GM23338 (cell line): ENCODE data around the gene XPNPEP2. TPM values are rescaled to one million over a fixed set of nuclear protein-coding genes. Genes with fewer than 3 reads are reported as not detected.

ENCODE experiments used
- ATAC-seq: fragments of 200-7000 bp; cut with Tn5 transposase; 3 replicates; pipeline ENCODE4 v1.9.1; 2020
- DNase-seq: peaks from one replicate; pipeline ENCODE4 v3.0.0-alpha.2; 2015; ENCODE audit warnings: low spot score
- H2AFZ ChIP-seq: fragments of 200-600 bp; sonication (generic); 2 replicates; pipeline ENCODE4 v1.8.0; 2016; ENCODE audit warnings: antibody characterized with exemption, mild to moderate bottlenecking, moderate library complexity
- H3F3A ChIP-seq: fragments of 200-600 bp; sonication (generic); replicated peaks from 2 replicates; pipeline ENCODE4 v1.8.0; 2017; ENCODE audit warnings: antibody characterized with exemption, mixed run types, low read depth
- H3K27ac ChIP-seq: fragments of 200-600 bp; sonication (generic); 2 replicates; pipeline ENCODE4 v1.6.1; 2016; ENCODE audit warnings: low read depth
- H3K27me3 ChIP-seq: fragments of 200-600 bp; sonication (generic); 2 replicates; pipeline ENCODE4 v1.8.0; 2016; ENCODE audit warnings: mild to moderate bottlenecking, mixed run types, moderate library complexity; ENCODE audit not compliant: insufficient read depth
- H3K36me3 ChIP-seq: fragments of 200-600 bp; sonication (generic); 2 replicates; pipeline ENCODE4 v1.8.0; 2016; ENCODE audit warnings: mild to moderate bottlenecking; ENCODE audit not compliant: insufficient read depth
- H3K4me1 ChIP-seq: fragments of 200-600 bp; sonication (generic); 2 replicates; pipeline ENCODE4 v1.8.0; 2016; ENCODE audit warnings: mild to moderate bottlenecking, moderate library complexity; ENCODE audit not compliant: insufficient read depth
- H3K4me2 ChIP-seq: fragments of 200-600 bp; sonication (generic); 2 replicates; pipeline ENCODE4 v1.7.1; 2017; ENCODE audit warnings: mixed run types
- H3K4me3 ChIP-seq: fragments of 200-600 bp; sonication (generic); 2 replicates; pipeline ENCODE4 v1.6.1; 2016; ENCODE audit warnings: mixed run types
- H3K79me2 ChIP-seq: fragments of 200-600 bp; sonication (generic); replicated peaks from 2 replicates; pipeline ENCODE4 v1.8.0; 2017; ENCODE audit warnings: mild to moderate bottlenecking; ENCODE audit not compliant: insufficient read depth
- H3K9me2 ChIP-seq: fragments of 200-600 bp; sonication (generic); 2 replicates; pipeline ENCODE4 v1.8.0; 2017; ENCODE audit not compliant: insufficient read depth
- H4K20me1 ChIP-seq: fragments of 200-600 bp; sonication (generic); replicated peaks from 2 replicates; pipeline ENCODE4 v1.8.0; 2017; ENCODE audit warnings: mild to moderate bottlenecking; ENCODE audit not compliant: insufficient read depth
- H3K27ac Mint-ChIP-seq: 2 replicates; pipeline ENCODE4 v1.8.0; 2020; ENCODE audit warnings: inconsistent platforms, mild to moderate bottlenecking, moderate library complexity, mixed read lengths
- H3K27me3 Mint-ChIP-seq: 3 replicates; pipeline ENCODE4 v1.8.0; 2022; ENCODE audit warnings: low read depth, mild to moderate bottlenecking, moderate library complexity, mixed read lengths, inconsistent platforms; ENCODE audit not compliant: insufficient read depth, poor library complexity
- H3K36me3 Mint-ChIP-seq: 3 replicates; pipeline ENCODE4 v1.8.0; 2021; ENCODE audit warnings: low read depth, mild to moderate bottlenecking, inconsistent platforms, moderate library complexity, mixed read lengths
- H3K4me1 Mint-ChIP-seq: 3 replicates; pipeline ENCODE4 v1.8.0; 2020; ENCODE audit warnings: mild to moderate bottlenecking, inconsistent platforms, mixed read lengths
- H3K4me3 Mint-ChIP-seq: 3 replicates; pipeline ENCODE4 v1.8.0; 2021; ENCODE audit warnings: moderate library complexity, mild to moderate bottlenecking, inconsistent platforms, mixed read lengths
- H3K9me3 Mint-ChIP-seq: 3 replicates; pipeline ENCODE4 v1.8.0; 2020; ENCODE audit warnings: moderate library complexity, mild to moderate bottlenecking, inconsistent platforms, mixed read lengths
- EZH2 ChIP-seq: fragments of 200-600 bp; sonication (generic); IDR thresholded peaks from one replicate; pipeline ENCODE4 v1.8.0; 2017; ENCODE audit warnings: antibody characterized with exemption, mild to moderate bottlenecking, low read depth; ENCODE audit not compliant: unreplicated experiment
- JUNB ChIP-seq: IDR thresholded peaks from one replicate; pipeline ENCODE4 v1.6.1; 2016; ENCODE audit warnings: antibody characterized with exemption; ENCODE audit not compliant: unreplicated experiment
- NANOG ChIP-seq: IDR thresholded peaks from 2 replicates; pipeline ENCODE4 v1.6.1; 2016; ENCODE audit warnings: antibody characterized with exemption, borderline replicate concordance
- POLR2AphosphoS5 ChIP-seq: IDR thresholded peaks from 2 replicates; pipeline ENCODE4 v1.6.1; 2016; ENCODE audit warnings: antibody characterized with exemption, low read depth
- polyA plus RNA-seq: library from polyadenylated mRNA; unstranded; fragments of >200 nt; fragmentation: Nextera tagmentation; extraction: Ambion mirVana; gene quantifications from 2 replicates; pipeline ENCODE4 v1.2.1, GENCODE V29; 2016
- total RNA-seq: library from RNA; depleted of rRNA; stranded (reverse); fragments of >200 nt; shearing (Covaris generic); gene quantifications from 2 replicates; pipeline ENCODE4 v1.2.3, GENCODE V29; 2014
- TF ChIP-seq, protein P1 (sequence below): fragments of 250-450 bp; sonication (Bioruptor Pico); IDR thresholded peaks from 2 replicates; pipeline ENCODE4 v1.5.0; 2020; ENCODE audit warnings: mild to moderate bottlenecking, moderate library complexity
- TF ChIP-seq, protein P2 (sequence below): IDR thresholded peaks from one replicate; pipeline ENCODE4 v1.6.1; 2018; ENCODE audit warnings: antibody characterized with exemption; ENCODE audit not compliant: unreplicated experiment

Gene XPNPEP2
- total and polyA plus RNA-seq, 2 experiments from 2014 or later, result not detected

DNA sequence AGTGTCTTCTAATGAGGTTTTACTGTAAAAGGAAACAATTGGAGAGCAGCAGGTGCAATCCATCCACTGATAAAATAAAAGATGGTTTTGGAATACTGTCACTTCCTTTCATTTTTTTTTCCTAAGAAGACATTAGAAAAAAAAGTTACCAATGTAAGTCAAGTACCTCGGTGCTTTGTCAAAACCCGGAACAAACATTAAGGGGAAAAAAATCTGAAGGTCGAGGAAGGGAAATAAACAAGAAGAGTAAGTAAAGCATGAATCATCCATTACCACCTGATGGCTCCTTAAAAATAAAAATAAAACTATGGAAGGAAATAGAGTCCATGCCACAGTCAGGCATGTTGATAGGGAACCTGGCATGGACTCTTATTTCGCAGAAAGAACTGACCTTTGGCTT lies 15.3 kb upstream of the XPNPEP2 start (continued):
- TF ChIP-seq, protein P1, sequence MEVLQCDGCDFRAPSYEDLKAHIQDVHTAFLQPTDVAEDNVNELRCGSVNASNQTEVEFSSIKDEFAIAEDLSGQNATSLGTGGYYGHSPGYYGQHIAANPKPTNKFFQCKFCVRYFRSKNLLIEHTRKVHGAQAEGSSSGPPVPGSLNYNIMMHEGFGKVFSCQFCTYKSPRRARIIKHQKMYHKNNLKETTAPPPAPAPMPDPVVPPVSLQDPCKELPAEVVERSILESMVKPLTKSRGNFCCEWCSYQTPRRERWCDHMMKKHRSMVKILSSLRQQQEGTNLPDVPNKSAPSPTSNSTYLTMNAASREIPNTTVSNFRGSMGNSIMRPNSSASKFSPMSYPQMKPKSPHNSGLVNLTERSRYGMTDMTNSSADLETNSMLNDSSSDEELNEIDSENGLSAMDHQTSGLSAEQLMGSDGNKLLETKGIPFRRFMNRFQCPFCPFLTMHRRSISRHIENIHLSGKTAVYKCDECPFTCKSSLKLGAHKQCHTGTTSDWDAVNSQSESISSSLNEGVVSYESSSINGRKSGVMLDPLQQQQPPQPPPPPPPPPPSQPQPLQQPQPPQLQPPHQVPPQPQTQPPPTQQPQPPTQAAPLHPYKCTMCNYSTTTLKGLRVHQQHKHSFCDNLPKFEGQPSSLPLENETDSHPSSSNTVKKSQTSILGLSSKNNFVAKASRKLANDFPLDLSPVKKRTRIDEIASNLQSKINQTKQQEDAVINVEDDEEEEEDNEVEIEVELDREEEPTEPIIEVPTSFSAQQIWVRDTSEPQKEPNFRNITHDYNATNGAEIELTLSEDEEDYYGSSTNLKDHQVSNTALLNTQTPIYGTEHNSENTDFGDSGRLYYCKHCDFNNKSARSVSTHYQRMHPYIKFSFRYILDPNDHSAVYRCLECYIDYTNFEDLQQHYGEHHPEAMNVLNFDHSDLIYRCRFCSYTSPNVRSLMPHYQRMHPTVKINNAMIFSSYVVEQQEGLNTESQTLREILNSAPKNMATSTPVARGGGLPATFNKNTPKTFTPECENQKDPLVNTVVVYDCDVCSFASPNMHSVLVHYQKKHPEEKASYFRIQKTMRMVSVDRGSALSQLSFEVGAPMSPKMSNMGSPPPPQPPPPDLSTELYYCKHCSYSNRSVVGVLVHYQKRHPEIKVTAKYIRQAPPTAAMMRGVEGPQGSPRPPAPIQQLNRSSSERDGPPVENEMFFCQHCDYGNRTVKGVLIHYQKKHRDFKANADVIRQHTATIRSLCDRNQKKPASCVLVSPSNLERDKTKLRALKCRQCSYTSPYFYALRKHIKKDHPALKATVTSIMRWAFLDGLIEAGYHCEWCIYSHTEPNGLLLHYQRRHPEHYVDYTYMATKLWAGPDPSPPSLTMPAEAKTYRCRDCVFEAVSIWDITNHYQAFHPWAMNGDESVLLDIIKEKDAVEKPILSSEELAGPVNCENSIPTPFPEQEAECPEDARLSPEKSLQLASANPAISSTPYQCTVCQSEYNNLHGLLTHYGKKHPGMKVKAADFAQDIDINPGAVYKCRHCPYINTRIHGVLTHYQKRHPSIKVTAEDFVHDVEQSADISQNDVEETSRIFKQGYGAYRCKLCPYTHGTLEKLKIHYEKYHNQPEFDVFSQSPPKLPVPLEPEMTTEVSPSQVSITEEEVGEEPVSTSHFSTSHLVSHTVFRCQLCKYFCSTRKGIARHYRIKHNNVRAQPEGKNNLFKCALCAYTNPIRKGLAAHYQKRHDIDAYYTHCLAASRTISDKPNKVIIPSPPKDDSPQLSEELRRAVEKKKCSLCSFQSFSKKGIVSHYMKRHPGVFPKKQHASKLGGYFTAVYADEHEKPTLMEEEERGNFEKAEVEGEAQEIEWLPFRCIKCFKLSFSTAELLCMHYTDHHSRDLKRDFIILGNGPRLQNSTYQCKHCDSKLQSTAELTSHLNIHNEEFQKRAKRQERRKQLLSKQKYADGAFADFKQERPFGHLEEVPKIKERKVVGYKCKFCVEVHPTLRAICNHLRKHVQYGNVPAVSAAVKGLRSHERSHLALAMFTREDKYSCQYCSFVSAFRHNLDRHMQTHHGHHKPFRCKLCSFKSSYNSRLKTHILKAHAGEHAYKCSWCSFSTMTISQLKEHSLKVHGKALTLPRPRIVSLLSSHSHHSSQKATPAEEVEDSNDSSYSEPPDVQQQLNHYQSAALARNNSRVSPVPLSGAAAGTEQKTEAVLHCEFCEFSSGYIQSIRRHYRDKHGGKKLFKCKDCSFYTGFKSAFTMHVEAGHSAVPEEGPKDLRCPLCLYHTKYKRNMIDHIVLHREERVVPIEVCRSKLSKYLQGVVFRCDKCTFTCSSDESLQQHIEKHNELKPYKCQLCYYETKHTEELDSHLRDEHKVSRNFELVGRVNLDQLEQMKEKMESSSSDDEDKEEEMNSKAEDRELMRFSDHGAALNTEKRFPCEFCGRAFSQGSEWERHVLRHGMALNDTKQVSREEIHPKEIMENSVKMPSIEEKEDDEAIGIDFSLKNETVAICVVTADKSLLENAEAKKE (CRISPR knock-in tag), result no peak

DNA sequence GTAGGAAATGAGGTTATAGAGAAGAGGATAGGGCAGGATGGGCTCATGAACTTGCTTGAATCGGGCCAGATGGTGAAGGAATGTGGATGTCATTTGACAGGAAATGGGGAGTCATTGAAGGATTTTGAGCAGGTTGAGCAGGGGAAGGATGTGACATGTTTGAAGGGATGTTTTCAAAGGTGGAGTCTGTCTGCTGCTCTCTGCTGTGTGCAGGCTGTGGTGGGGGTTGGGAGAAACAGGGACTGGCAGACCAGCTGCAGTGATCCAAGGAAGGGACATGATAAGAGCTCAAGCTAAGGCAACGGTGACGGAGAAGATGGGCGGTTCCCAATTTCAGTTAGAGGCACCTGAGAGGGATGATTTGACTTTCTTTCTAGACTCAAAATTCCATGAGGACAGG lies 14.0 kb upstream of the XPNPEP2 start:
- Histone ChIP-seq H3K4me2 (no peak overlapping the region), H3K27ac (no peak overlapping the region), H4K20me1 (no peaks in the 10 kb centered on the region), H2AFZ (no peak overlapping the region), H3K27me3 (no peaks in the 10 kb centered on the region), H3K9me2 (no peaks in the 10 kb centered on the region), H3K4me1 (peaks cover 3% of the 10 kb centered on the region; the same call in 1 of the 2 replicates), H3F3A (no peaks in the 10 kb centered on the region), H3K79me2 (no peaks in the 10 kb centered on the region), H3K4me3 (no peak overlapping the region), H3K36me3 (no peaks in the 10 kb centered on the region)
- Mint-ChIP-seq H3K9me3 (no peaks in the 10 kb centered on the region; the same call in 2 of the 3 replicates), H3K4me3 (no peak overlapping the region), H3K36me3 (no peaks in the 10 kb centered on the region), H3K27me3 (peaks cover 4% of the 10 kb centered on the region), H3K4me1 (peaks cover 20% of the 10 kb centered on the region), H3K27ac (no peak overlapping the region)
- ATAC-seq (no peak), DNase-seq (peak; percentile 1)
- no peak for TF ChIP-seq JUNB
- TF ChIP-seq, protein P2, sequence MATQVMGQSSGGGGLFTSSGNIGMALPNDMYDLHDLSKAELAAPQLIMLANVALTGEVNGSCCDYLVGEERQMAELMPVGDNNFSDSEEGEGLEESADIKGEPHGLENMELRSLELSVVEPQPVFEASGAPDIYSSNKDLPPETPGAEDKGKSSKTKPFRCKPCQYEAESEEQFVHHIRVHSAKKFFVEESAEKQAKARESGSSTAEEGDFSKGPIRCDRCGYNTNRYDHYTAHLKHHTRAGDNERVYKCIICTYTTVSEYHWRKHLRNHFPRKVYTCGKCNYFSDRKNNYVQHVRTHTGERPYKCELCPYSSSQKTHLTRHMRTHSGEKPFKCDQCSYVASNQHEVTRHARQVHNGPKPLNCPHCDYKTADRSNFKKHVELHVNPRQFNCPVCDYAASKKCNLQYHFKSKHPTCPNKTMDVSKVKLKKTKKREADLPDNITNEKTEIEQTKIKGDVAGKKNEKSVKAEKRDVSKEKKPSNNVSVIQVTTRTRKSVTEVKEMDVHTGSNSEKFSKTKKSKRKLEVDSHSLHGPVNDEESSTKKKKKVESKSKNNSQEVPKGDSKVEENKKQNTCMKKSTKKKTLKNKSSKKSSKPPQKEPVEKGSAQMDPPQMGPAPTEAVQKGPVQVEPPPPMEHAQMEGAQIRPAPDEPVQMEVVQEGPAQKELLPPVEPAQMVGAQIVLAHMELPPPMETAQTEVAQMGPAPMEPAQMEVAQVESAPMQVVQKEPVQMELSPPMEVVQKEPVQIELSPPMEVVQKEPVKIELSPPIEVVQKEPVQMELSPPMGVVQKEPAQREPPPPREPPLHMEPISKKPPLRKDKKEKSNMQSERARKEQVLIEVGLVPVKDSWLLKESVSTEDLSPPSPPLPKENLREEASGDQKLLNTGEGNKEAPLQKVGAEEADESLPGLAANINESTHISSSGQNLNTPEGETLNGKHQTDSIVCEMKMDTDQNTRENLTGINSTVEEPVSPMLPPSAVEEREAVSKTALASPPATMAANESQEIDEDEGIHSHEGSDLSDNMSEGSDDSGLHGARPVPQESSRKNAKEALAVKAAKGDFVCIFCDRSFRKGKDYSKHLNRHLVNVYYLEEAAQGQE, result no peak
- TF ChIP-seq EZH2, result no peak
- TF ChIP-seq, protein P1 (CRISPR knock-in tag), result no peak
- TF ChIP-seq NANOG, result no peak
- no peak for TF ChIP-seq POLR2AphosphoS5
